ENCODE results near the gene RINL. TPM values are rescaled to one million over a fixed set of nuclear protein-coding genes. Genes with fewer than 3 reads are reported as not detected.

The RINL gene
- total RNA-seq, 1 experiment from 2014 or later: 14.5 TPM

DNA sequence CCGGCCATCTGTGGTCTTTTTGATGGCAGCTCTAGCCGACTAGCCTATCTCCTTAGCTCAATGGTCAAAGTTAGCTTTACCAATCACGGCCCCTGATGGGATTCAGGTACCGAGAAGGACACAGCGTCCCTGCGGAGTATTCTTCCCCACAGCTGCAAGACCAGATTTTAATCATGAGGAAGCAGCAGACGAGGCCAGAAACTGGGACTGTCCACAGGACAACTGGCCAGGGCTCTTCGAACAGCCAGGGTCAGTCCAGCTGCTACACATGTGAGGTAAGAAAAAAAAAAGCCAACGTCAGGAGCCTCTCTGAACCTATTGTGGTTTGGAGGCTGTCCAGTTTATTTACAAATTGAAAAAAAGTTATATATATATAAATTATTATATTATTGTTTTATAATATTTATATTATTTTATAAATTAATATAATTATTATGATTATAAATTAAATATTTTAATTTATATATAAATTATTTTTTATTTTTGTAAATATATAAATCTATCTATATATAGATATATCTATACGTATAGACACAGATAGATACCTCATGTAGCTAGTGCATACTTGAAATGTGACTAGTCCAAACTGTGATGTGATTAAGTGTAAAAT, 10.8 kb downstream of the RINL start:
- Mint-ChIP-seq H3K4me3 (no peak overlapping the region), H3K27ac (no peak overlapping the region), H3K27me3 (ENCODE audit: low read depth) (peaks cover 21% of the 10 kb centered on the region), H3K4me1 (peaks cover 7% of the 10 kb centered on the region), H3K9me3 (no peaks in the 10 kb centered on the region), H3K36me3 (no peaks in the 10 kb centered on the region)
- CTCF ChIA-PET: interaction anchor here (0.6 to 2.0 kb wide), 3 partner anchors 63 to 1562 kb away, joined by 3 to 7 read pairs (median 5); partner anchors contain the start of genes MRPS12 and SARS2
- no peak for DNase-seq (ENCODE audit: low spot score)
- TF ChIP-seq ZNF232 (CRISPR knock-in tag; IDR thresholded peaks at IDR 0.05): no peak
- TF ChIP-seq HMGA2 (CRISPR knock-in tag; IDR thresholded peaks at IDR 0.05): peak; percentile 96; the same call in 1 of the 2 replicates
- no peak for ATAC-seq
- POLR2A ChIA-PET: no interaction called here

- ATAC-seq (no peak), DNase-seq (ENCODE audit: low spot score) (no peak)
- no peaks in the 10 kb centered on the region for H3K36me3 Mint-ChIP-seq
- H3K27me3 Mint-ChIP-seq (ENCODE audit: low read depth): peaks cover 3% of the 10 kb centered on the region
- no peak overlapping the region for H3K27ac Mint-ChIP-seq
- CTCF ChIA-PET: interaction anchor here (0.7 to 1.5 kb wide), 7 partner anchors 11 to 276 kb away, joined by 3 to 7 read pairs (median 4); partner anchors contain the start of genes MRPS12 and SARS2
- H3K9me3 Mint-ChIP-seq: no peaks in the 10 kb centered on the region
- POLR2A ChIA-PET: no interaction called here
- H3K4me3 Mint-ChIP-seq: no peak overlapping the region
- H3K4me1 Mint-ChIP-seq: no peaks in the 10 kb centered on the region
- no peak for TF ChIP-seq ZNF396 (CRISPR knock-in tag; IDR thresholded peaks at IDR 0.05; ENCODE audit: borderline replicate concordance)
- TF ChIP-seq, protein P1, sequence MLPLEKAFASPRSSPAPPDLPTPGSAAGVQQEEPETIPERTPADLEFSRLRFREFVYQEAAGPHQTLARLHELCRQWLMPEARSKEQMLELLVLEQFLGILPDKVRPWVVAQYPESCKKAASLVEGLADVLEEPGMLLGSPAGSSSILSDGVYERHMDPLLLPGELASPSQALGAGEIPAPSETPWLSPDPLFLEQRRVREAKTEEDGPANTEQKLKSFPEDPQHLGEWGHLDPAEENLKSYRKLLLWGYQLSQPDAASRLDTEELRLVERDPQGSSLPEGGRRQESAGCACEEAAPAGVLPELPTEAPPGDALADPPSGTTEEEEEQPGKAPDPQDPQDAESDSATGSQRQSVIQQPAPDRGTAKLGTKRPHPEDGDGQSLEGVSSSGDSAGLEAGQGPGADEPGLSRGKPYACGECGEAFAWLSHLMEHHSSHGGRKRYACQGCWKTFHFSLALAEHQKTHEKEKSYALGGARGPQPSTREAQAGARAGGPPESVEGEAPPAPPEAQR (CRISPR knock-in tag; IDR thresholded peaks at IDR 0.05): no peak
- TF ChIP-seq, protein P2, sequence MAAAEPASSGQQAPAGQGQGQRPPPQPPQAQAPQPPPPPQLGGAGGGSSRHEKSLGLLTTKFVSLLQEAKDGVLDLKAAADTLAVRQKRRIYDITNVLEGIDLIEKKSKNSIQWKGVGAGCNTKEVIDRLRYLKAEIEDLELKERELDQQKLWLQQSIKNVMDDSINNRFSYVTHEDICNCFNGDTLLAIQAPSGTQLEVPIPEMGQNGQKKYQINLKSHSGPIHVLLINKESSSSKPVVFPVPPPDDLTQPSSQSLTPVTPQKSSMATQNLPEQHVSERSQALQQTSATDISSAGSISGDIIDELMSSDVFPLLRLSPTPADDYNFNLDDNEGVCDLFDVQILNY (CRISPR knock-in tag; IDR thresholded peaks at IDR 0.05): no peak
- TF ChIP-seq, protein P3, sequence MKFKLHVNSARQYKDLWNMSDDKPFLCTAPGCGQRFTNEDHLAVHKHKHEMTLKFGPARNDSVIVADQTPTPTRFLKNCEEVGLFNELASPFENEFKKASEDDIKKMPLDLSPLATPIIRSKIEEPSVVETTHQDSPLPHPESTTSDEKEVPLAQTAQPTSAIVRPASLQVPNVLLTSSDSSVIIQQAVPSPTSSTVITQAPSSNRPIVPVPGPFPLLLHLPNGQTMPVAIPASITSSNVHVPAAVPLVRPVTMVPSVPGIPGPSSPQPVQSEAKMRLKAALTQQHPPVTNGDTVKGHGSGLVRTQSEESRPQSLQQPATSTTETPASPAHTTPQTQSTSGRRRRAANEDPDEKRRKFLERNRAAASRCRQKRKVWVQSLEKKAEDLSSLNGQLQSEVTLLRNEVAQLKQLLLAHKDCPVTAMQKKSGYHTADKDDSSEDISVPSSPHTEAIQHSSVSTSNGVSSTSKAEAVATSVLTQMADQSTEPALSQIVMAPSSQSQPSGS (CRISPR knock-in tag; IDR thresholded peaks at IDR 0.05; ENCODE audit: borderline replicate concordance, low read depth): no peak
- no peak for TF ChIP-seq NFYB (CRISPR knock-in tag; conservative IDR thresholded peaks at IDR 0.05; ENCODE audit: low read depth)
- no peak for TF ChIP-seq ZBTB21 (CRISPR knock-in tag; IDR thresholded peaks at IDR 0.05; ENCODE audit: borderline replicate concordance)
- TF ChIP-seq, protein P4, sequence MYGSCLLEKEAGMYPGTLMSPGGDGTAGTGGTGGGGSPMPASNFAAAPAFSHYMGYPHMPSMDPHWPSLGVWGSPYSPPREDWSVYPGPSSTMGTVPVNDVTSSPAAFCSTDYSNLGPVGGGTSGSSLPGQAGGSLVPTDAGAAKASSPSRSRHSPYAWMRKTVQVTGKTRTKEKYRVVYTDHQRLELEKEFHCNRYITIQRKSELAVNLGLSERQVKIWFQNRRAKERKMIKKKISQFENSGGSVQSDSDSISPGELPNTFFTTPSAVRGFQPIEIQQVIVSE (CRISPR knock-in tag; IDR thresholded peaks at IDR 0.05; ENCODE audit: borderline replicate concordance): no peak
- TF ChIP-seq ZNF219 (CRISPR knock-in tag; IDR thresholded peaks at IDR 0.05; ENCODE audit: borderline replicate concordance): no peak
- TF ChIP-seq ETV6 (CRISPR knock-in tag; IDR thresholded peaks at IDR 0.05): no peak
- TF ChIP-seq, protein P5, sequence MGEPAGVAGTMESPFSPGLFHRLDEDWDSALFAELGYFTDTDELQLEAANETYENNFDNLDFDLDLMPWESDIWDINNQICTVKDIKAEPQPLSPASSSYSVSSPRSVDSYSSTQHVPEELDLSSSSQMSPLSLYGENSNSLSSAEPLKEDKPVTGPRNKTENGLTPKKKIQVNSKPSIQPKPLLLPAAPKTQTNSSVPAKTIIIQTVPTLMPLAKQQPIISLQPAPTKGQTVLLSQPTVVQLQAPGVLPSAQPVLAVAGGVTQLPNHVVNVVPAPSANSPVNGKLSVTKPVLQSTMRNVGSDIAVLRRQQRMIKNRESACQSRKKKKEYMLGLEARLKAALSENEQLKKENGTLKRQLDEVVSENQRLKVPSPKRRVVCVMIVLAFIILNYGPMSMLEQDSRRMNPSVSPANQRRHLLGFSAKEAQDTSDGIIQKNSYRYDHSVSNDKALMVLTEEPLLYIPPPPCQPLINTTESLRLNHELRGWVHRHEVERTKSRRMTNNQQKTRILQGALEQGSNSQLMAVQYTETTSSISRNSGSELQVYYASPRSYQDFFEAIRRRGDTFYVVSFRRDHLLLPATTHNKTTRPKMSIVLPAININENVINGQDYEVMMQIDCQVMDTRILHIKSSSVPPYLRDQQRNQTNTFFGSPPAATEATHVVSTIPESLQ (CRISPR knock-in tag; IDR thresholded peaks at IDR 0.05): no peak
- no peak for TF ChIP-seq CREB1 (CRISPR knock-in tag; IDR thresholded peaks at IDR 0.05)
- TF ChIP-seq, protein P6, sequence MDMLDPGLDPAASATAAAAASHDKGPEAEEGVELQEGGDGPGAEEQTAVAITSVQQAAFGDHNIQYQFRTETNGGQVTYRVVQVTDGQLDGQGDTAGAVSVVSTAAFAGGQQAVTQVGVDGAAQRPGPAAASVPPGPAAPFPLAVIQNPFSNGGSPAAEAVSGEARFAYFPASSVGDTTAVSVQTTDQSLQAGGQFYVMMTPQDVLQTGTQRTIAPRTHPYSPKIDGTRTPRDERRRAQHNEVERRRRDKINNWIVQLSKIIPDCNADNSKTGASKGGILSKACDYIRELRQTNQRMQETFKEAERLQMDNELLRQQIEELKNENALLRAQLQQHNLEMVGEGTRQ (CRISPR knock-in tag; IDR thresholded peaks at IDR 0.05): no peak
Observed at GRCh38 chr19:38862321-38863059, 15.6 kb downstream of the RINL start.

Data from WTC11 (cell line).